D721Med (cell line): ENCODE results near the gene TMCC3.

Experiments
- DNase-seq: peaks from one replicate; pipeline ENCODE4 v3.0.0; 2011; ENCODE audit warnings: low spot score; ENCODE audit not compliant: insufficient read length
- FAIRE-seq: peaks from 2 replicates; lab custom pipeline; 2011; peaks lifted over from hg19 to GRCh38; lab: Jason Lieb, UNC
- CTCF ChIP-seq: IDR thresholded peaks from 2 replicates; pipeline ENCODE4 v1.5.1; 2012; ENCODE audit warnings: mild to moderate bottlenecking, control low read depth; ENCODE audit not compliant: insufficient read depth; ENCODE audit errors: missing control alignments

Gene TMCC3

DNA sequence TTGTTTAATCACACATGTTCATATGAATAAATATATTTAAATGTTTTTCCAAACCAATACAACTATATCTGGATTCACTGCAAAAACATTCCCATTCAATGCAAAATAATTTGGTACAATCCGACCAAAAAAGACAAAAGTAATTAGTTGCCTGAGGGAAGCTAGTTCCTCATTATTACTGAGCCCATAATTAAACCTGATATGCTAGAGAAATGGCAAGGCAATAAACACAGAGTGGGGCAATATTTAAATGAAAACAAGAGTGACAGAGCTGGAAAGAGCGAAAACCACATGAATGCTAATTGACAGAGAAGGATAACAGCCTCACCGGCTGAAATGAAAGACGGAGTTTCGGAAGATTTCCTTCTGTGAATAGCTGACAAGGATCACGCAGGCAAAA, 82.6 kb downstream of the TMCC3 start:
- TF ChIP-seq CTCF, result no peak
- DNase-seq (no peak), FAIRE-seq (no peak)

DNA sequence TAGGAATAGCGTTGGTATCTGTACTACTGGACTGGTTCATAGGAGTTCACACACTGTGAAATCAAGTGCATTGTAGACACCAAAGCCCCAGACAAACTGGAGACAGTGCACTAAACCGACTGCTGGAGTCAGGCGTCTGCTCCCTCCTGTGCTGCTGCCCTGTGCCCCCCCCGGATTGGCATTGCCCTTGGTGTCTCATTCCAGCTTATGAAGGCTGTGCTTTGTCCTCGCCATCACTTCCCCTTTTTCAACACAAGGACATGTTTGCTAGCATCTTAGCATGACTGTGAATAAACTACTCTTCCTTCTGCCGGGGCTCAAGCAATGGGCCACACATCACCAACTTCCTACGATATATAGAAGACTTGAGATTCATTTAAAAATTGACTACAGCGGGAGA, 84.0 kb downstream of the TMCC3 start:
- DNase-seq, result no peak
- TF ChIP-seq CTCF, result no peak
- no peak for FAIRE-seq

DNA sequence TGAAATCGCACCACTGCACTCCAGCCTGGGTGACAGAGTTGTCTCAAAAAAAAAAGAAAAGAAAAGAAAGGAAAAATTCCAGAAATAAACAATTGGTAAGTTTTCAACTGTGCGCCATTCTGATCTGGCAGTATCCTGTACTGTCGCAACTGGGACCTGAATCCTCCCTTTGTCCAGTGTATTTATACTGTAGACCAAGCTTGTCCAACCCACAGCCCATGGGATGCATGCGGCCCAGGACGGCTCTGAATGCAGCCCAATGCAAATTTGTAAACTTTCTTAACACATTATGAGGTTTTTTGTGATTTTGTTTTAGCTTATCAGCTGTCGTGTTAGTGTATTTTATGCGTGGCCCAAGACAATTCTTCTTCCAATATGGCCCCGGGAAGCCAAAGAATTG, 84.7 kb downstream of the TMCC3 start:
- TF ChIP-seq CTCF, result no peak
- FAIRE-seq, result no peak
- no peak for DNase-seq

GRCh38 chr12:94563286-94563685, 87.1 kb downstream of the TMCC3 start:
- FAIRE-seq (no peak), DNase-seq (no peak)
- no peak for TF ChIP-seq CTCF

DNA sequence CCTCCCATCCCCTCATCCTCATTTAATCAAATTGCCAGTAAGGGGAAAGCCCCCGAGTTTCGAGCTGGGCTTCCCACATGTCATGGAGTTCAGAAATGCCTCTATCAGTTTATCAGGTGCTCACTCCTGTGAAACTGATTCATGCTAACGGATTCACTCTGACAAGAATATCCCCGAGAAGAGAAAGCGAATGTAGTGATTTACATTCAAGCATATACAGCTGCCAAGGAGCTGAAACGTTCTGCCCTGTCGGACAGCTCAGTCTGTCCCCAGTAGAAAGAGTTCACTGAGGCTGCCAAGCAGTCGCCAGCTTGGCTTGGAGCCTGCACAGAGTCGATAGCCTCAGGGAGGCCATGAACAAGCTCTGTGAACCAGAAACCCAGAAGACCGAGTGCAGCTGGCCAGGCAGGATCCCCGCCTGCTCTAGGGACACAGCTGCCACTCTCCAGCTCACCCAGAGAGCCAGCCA, 88.4 kb downstream of the TMCC3 start:
- no peak for TF ChIP-seq CTCF
- no peak for DNase-seq
- FAIRE-seq, result no peak

DNA sequence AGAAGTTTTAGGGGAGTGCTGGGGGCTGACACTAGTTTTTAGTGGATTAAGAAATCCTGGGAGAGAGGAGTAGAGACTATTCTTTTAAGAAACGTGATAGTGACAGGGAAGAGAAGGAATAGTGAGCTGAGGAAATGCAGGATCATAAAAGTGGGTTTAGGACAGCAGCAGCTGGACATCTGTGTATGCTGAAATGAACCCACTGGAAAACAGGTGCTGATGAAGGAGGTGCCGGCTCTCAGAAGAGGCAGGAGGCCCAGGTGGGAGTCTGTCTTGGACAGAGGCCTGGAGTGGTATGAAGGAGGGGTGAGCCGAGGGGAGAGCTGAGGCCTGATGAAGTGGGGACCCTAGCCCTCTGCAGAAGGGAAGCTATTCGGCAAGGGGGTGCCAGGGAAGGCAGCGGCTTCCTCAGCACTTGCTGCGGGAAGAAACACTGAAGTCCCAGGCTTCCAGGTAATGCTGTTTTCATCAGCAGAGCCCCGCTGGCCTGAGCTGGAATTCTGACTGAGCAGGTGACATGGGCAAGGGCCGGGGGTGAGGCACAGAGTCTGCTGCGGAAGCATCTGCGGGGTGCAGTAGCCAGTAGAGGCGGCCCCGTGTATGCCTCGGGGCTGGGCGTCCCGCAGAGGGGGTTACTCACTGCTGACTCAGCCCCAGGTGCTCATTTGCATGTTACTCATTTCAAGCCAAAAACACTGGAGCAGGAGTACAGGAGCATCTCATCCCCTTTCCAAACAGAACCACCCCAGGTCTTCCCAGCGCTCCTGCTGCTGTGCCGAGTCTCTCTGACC, 89.7 kb downstream of the TMCC3 start:
- FAIRE-seq, result no peak
- no peak for DNase-seq
- TF ChIP-seq CTCF, result no peak

GRCh38 chr12:94558612-94559011, 91.7 kb downstream of the TMCC3 start:
- no peak for FAIRE-seq
- TF ChIP-seq CTCF, result no peak
- DNase-seq, result no peak
